MM.1S (cell line): ENCODE results near the gene DTX1.

Source experiments
- CTCF ChIP-seq: fragments of 300-600 bp; sonication (generic); IDR thresholded peaks from 2 replicates; pipeline ENCODE4 v1.5.1; 2016; ENCODE audit warnings: antibody characterized with exemption, low read length, mixed read lengths
- EZH2phosphoT487 ChIP-seq: fragments of 300-600 bp; sonication (generic); IDR thresholded peaks from 2 replicates; pipeline ENCODE4 v1.6.1; 2018; ENCODE audit warnings: antibody characterized with exemption, low read length

- TF ChIP-seq CTCF = no peak
- no peak for TF ChIP-seq EZH2phosphoT487
Observed at GRCh38 chr12:113089839-113090238, 33.3 kb downstream of the DTX1 start.
